ENCODE results near the gene CNIH3. TPM values are rescaled to one million over a fixed set of nuclear protein-coding genes. Genes with fewer than 3 reads are reported as not detected.

CNIH3 gene
- total RNA-seq, 1 experiment from 2014 or later = 1.8 TPM

- intact Hi-C loops (cut with micrococcal nuclease) = no loop called here
- no TSS peak for BruUV-seq (replicated peaks)
- no peaks in the 10 kb centered on the region for H3K9me3 ChIP-seq (ENCODE audit: control insufficient read depth in 1 of 2, insufficient read depth in 1 of 2, low read depth in 1 of 2, low read length in 2 of 2)
- no peaks in the 10 kb centered on the region for H4K20me1 ChIP-seq (ENCODE audit: insufficient read depth)
- ChIA-PET RAD21 (ENCODE audit: low non-redundant PET in 1 of 2, low total read pairs in 2 of 2, uncharacterized antibody in 2 of 2, unreplicated experiment in 2 of 2) (no interaction called here), CTCF (no interaction called here), POLR2A (no interaction called here)
- TF ChIP-seq CEBPB (IDR thresholded peaks at IDR 0.05; ENCODE audit: low read depth) (no peak), ZFX (IDR thresholded peaks at IDR 0.05) (no peak), ELF1 (IDR thresholded peaks at IDR 0.05; ENCODE audit: borderline replicate concordance, low read depth) (no peak), ZBTB33 (IDR thresholded peaks at IDR 0.05; ENCODE audit: extremely low read depth, insufficient replicate concordance, low read length) (no peak), CTCF (IDR thresholded peaks at IDR 0.05 in 2 of 3, conservative IDR thresholded peaks at IDR 0.05 in 1 of 3; ENCODE audit: borderline replicate concordance in 1 of 3, insufficient read depth in 1 of 3, low read depth in 2 of 3, low read length in 2 of 3) (no peak), EGR1 (IDR thresholded peaks at IDR 0.05; ENCODE audit: low read depth) (no peak), ATF3 (IDR thresholded peaks at IDR 0.05) (no peak), SP1 (IDR thresholded peaks at IDR 0.05; ENCODE audit: low read depth) (no peak), YY1 (IDR thresholded peaks at IDR 0.05; ENCODE audit: extremely low read depth, insufficient replicate concordance, low read depth, low read length) (no peak), POLR2A (IDR thresholded peaks at IDR 0.05; ENCODE audit: borderline replicate concordance, extremely low read depth, insufficient read depth, insufficient read length) (no peak), REST (IDR thresholded peaks at IDR 0.05; ENCODE audit: low read depth) (no peak), TCF7L2 (IDR thresholded peaks at IDR 0.05; ENCODE audit: borderline replicate concordance, extremely low read depth, insufficient read depth, insufficient read length) (no peak), POLR2AphosphoS5 (IDR thresholded peaks at IDR 0.05; ENCODE audit: low read depth, low read length) (no peak), ZNF274 (IDR thresholded peaks at IDR 0.05; ENCODE audit: low read depth, low read length) (no peak), SRF (IDR thresholded peaks at IDR 0.05; ENCODE audit: low read depth) (no peak), JUND (IDR thresholded peaks at IDR 0.05) (no peak), MAX (IDR thresholded peaks at IDR 0.05) (no peak), FOSL1 (IDR thresholded peaks at IDR 0.05; ENCODE audit: low read depth) (no peak), RAD21 (IDR thresholded peaks at IDR 0.05; ENCODE audit: low read depth) (no peak)
- no peaks in the 10 kb centered on the region for H3K4me1 ChIP-seq (ENCODE audit: control insufficient read depth in 1 of 2, insufficient read depth in 2 of 2, low read length in 2 of 2)
- H3K9me2 ChIP-seq (ENCODE audit: insufficient read depth) = no peaks in the 10 kb centered on the region
- H3K27ac ChIP-seq (ENCODE audit: low read depth, low read length) = no peak overlapping the region
- no peak overlapping the region for H3K4me2 ChIP-seq (ENCODE audit: low read length)
- no peak overlapping the region for H2AFZ ChIP-seq (ENCODE audit: low read depth, low read length, poor library complexity, severe bottlenecking)
- no peaks in the 10 kb centered on the region for H3K27me3 ChIP-seq (ENCODE audit: insufficient read depth, low read length)
- no peak for ATAC-seq
- no peak for DNase-seq (ENCODE audit: low read depth, low spot score)
- no peaks in the 10 kb centered on the region for H3K79me2 ChIP-seq (ENCODE audit: insufficient read depth, low read length)
- no peaks in the 10 kb centered on the region for H3K36me3 ChIP-seq (ENCODE audit: control insufficient read depth in 1 of 2, insufficient read depth in 2 of 2, low read length in 2 of 2)
- no peak overlapping the region for H3K9ac ChIP-seq (ENCODE audit: low read length)
- no peak overlapping the region for H3K4me3 ChIP-seq (replicated peaks in 1 of 2; ENCODE audit: low read depth in 1 of 2, low read length in 2 of 2)
These were observed 114.4 kb downstream of the CNIH3 start for GRCh38 chr1:224730540-224730939.

Measured in HCT116 (cell line).